Cardiac fibroblast (primary cell): ENCODE data around the gene GRXCR2.

Experiments
- DNase-seq, 2 donors: peaks; one replicate each; pipeline versions ENCODE4 v3.0.0 to v3.0.0-alpha.2; 2010; ENCODE audit warnings: low read depth in 2 of 2
- H3K4me3 ChIP-seq, 2 donors: replicated peaks in 1 of 2; 1 replicate in 1 of 2; 2 replicates in 1 of 2; pipeline ENCODE4 v1.5.1; 2011; ENCODE audit warnings: low read depth in 2 of 2, low read length in 2 of 2, mild to moderate bottlenecking in 2 of 2, moderate library complexity in 1 of 2
- TF ChIP-seq, protein P1 (sequence below): IDR thresholded peaks from one replicate; pipeline ENCODE4 v1.5.1; 2011; ENCODE audit warnings: low read depth, mild to moderate bottlenecking, low read length, inconsistent platforms

GRXCR2 gene

DNA sequence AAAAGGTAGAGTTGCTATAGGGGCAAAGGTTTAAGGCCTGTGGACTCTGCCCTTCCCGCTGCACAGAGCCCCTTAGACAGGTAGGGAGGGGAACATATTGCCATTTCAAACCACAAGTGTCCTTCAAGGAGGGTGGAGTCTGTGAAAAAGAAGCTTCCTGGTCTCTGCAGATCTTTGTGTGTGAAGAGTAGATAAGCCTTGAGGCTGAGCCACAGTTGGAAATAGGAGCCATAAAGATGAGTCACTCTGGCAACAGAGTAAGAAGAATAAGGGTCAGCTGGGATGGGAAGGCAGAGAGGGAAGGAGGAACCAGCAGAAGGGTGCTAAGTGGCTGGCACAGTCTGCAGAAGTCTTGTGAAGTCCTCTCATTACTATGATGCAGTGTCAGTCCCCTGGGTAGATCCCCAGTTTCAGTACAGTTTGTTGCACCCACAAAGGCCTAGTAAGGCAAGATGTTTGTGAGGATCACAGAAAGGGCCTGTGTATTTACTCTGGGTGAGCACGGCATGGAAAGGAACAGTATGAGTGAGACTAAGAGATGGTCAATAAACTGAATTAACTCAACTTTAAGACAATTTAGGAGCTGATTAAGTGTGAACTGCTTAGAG is 18.1 kb downstream of the GRXCR2 start:
- DNase-seq: peak; percentile 68 to 74
- TF ChIP-seq, protein P1, sequence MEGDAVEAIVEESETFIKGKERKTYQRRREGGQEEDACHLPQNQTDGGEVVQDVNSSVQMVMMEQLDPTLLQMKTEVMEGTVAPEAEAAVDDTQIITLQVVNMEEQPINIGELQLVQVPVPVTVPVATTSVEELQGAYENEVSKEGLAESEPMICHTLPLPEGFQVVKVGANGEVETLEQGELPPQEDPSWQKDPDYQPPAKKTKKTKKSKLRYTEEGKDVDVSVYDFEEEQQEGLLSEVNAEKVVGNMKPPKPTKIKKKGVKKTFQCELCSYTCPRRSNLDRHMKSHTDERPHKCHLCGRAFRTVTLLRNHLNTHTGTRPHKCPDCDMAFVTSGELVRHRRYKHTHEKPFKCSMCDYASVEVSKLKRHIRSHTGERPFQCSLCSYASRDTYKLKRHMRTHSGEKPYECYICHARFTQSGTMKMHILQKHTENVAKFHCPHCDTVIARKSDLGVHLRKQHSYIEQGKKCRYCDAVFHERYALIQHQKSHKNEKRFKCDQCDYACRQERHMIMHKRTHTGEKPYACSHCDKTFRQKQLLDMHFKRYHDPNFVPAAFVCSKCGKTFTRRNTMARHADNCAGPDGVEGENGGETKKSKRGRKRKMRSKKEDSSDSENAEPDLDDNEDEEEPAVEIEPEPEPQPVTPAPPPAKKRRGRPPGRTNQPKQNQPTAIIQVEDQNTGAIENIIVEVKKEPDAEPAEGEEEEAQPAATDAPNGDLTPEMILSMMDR: no peak

DNA sequence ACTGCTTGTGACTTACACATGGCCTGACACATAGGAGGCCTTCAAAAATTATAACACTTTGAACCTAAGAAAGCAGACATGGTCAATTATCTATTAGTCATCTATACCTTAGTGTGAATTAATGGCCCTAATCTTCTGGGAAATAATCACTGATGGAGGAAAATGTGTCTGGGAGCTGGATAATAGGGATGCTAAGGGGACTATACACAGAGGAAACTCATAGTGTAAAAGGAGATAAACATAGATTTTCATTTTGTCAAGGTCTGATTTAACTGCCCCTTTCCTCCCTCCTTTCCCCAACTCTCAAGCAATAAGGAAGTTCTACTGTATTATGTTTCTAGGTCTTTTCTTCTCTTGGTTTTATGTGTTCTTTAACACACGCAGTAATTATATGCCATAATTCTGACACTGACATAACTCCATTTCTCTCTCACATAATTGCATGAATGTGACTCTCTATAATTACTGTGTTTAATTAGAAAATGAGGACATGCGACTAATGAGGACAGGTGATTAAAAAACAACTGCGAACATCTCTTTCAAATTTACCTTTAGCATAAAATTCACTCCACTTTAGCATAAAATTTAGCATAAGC is 18.9 kb downstream of the GRXCR2 start:
- no peak for DNase-seq
- H3K4me3 ChIP-seq: no peak overlapping the region
- TF ChIP-seq, protein P1: no peak

More for the DNA sequence above, 18.1 kb downstream of the GRXCR2 start:
- no peak overlapping the region for H3K4me3 ChIP-seq

DNA sequence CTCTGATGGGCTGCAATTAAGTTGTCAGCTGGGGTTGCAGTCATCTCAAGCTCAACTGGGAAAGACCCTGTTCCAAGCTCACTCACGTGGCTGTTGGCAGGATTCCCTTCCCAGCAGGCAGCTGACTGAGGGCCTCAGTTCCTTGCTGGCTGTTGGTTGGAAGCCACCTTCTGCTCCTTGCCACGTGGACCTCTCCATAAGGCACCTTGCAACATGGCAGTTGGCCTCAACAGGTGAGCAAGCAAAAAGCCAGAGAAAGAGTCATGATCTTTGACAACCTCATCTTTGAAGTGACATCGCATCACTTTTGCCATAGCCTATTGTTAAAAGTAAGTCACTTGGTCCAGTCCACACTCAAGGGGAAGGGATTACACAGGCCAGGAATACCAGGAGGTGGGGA is 19.8 kb downstream of the GRXCR2 start:
- DNase-seq: no peak
- no peak overlapping the region for H3K4me3 ChIP-seq
- TF ChIP-seq, protein P1: no peak

GRCh38 chr5:145848854-145849253 is 24.0 kb downstream of the GRXCR2 start:
- peak in 1 of 2 donors; percentile 80 for DNase-seq
- H3K4me3 ChIP-seq: no peak overlapping the region
- TF ChIP-seq, protein P1: no peak

- DNase-seq: peak; percentile 44 to 90
- TF ChIP-seq, protein P1: no peak
- no peak overlapping the region for H3K4me3 ChIP-seq
These were observed 25.0 kb downstream of the GRXCR2 start for GRCh38 chr5:145847499-145848497.

DNA sequence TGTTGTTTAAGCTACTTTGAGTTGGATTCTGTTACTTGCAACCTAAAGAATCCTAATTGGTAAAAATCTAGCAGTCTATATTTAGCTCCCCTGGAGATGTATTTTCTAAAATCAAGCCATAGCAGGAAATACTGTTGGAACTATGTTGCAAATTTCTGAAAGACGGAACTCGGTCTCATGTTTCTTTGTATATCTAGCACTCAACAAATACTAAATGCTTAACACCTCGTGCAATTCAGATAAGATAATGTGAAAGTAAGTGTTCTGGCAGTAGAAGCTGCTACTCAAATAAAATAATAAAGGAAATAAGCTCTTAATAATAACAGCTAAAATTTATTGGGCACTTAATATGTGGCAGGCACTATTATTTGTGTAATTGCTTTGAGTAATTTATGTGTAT is 26.7 kb downstream of the GRXCR2 start:
- no peak overlapping the region for H3K4me3 ChIP-seq
- TF ChIP-seq, protein P1: no peak
- DNase-seq: no peak
